Forelimb muscle (tissue), 1 donor: Measurements from ENCODE around the gene CRAMP1. TPM values are rescaled to one million over a fixed set of nuclear protein-coding genes. Genes with fewer than 3 reads are reported as not detected.
"Not testable (repeated sequence)": the region's sequence is repeated elsewhere in the genome, so short reads cannot be mapped to it uniquely, and the experiment has no call there.

ENCODE experiments used
- DNase-seq: peaks from one replicate; pipeline ENCODE4 v3.0.0-alpha.2; 2013; ENCODE audit warnings: low read depth
- polyA plus RNA-seq: library from polyadenylated mRNA; unstranded; fragments of 120-200 nt; gene quantifications from one replicate; pipeline ENCODE4 v1.2.1, GENCODE V29; 2013; ENCODE audit not compliant: insufficient read length

Gene CRAMP1
- polyA plus RNA-seq, 1 donor, result 19.0 TPM

GRCh38 chr16:1687427-1688316 is 75.5 kb downstream of the CRAMP1 start:
- DNase-seq, result no peak

GRCh38 chr16:1688807-1689560 is 76.8 kb downstream of the CRAMP1 start:
- no peak for DNase-seq

GRCh38 chr16:1689853-1690252 is 77.7 kb downstream of the CRAMP1 start:
- DNase-seq, result no peak

GRCh38 chr16:1690810-1691209 is 78.7 kb downstream of the CRAMP1 start:
- DNase-seq, result no peak

GRCh38 chr16:1691276-1691675 is 79.1 kb downstream of the CRAMP1 start:
- DNase-seq, result no peak

GRCh38 chr16:1691956-1692355 is 79.8 kb downstream of the CRAMP1 start:
- no peak for DNase-seq

GRCh38 chr16:1696863-1697262 is 84.7 kb downstream of the CRAMP1 start:
- no peak for DNase-seq

- DNase-seq, result no peak
These were observed 86.5 kb downstream of the CRAMP1 start for GRCh38 chr16:1698680-1699079.

GRCh38 chr16:1700246-1700645 is 88.1 kb downstream of the CRAMP1 start:
- no peak for DNase-seq

- no peak for DNase-seq
These were observed 89.2 kb downstream of the CRAMP1 start for GRCh38 chr16:1701216-1701878.

- DNase-seq, result not testable (repeated sequence)
These were observed 93.1 kb downstream of the CRAMP1 start for GRCh38 chr16:1705324-1705687.

GRCh38 chr16:1705688-1706385 is 93.7 kb downstream of the CRAMP1 start, which contains the start of gene MAPK8IP3:
Gene MAPK8IP3 (plus strand): TSS chr16:1706195. CDS start chr16:1706340, 145 bp downstream.
- peak; percentile 61 for DNase-seq

GRCh38 chr16:1706386-1707192 is 94.4 kb downstream of the CRAMP1 start:
- DNase-seq, result no peak

- no peak for DNase-seq
These were observed 95.1 kb downstream of the CRAMP1 start for GRCh38 chr16:1707193-1707790.

GRCh38 chr16:1708083-1708767 is 96.1 kb downstream of the CRAMP1 start:
- no peak for DNase-seq

GRCh38 chr16:1708768-1709180 is 96.6 kb downstream of the CRAMP1 start:
- DNase-seq, result no peak

- DNase-seq, result no peak
These were observed 97.2 kb downstream of the CRAMP1 start for GRCh38 chr16:1709356-1709755.

- no peak for DNase-seq
These were observed 98.8 kb downstream of the CRAMP1 start for GRCh38 chr16:1710811-1711507.

GRCh38 chr16:1712791-1713261 is 100.7 kb downstream of the CRAMP1 start:
- no peak for DNase-seq
